GM12865 (cell line): ENCODE measurements around the gene CA7.

Experiments used
- DNase-seq: peaks from one replicate; pipeline ENCODE4 v3.0.0; 2010; ENCODE audit warnings: low read depth
- H3K4me3 ChIP-seq: 2 replicates; pipeline ENCODE4 v1.5.1; 2011; ENCODE audit warnings: mild to moderate bottlenecking, low read depth, low read length, control low read depth
- CTCF ChIP-seq: IDR thresholded peaks from 2 replicates; pipeline ENCODE4 v1.5.1; 2011; ENCODE audit warnings: low read length, control low read depth, low read depth, inconsistent platforms; ENCODE audit not compliant: insufficient read depth; ENCODE audit errors: missing control alignments

Gene CA7

DNA sequence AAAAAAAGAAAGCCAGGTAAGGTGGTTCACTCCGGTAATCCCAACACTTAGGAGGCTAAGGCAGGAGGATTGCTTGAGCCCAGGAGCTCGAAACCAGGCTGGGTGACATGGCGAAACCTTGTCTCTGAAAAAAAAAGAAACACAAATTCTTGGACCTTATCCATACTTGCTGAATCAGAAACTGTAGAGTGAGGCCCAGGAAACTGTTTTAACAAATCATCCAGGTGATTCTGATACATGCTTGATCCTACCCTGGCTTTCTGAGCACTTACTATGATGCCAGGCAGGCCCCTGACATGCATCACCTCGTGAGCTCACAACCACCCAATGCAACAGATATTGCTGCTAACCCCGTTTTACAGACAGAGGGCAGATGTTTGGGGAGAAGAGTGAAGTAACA lies 9.5 kb upstream of the CA7 start:
- H3K4me3 ChIP-seq = no peak overlapping the region
- no peak for TF ChIP-seq CTCF
- DNase-seq = no peak

DNA sequence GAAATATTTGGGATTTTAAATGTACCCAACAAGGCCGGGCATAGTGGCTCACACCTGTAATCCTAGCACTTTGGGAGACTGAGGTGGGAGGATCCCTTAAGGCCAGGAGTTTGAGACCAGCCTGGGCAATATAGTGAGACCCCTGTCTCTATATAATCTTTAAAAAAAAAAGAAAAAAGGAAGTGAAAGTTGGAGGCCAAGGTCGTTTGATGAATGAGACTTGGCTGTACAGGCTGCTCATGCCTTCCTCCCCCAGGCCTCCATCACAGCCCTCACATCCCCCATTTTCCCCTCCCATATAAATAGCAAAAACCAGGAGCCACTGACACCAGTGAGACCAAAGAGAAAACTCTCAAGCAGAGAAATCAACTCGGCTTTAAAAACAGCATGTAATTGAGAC lies 3.3 kb upstream of the CA7 start:
- no peak for TF ChIP-seq CTCF
- H3K4me3 ChIP-seq = no peak overlapping the region
- no peak for DNase-seq

- H3K4me3 ChIP-seq = no peak overlapping the region
- DNase-seq = no peak
- no peak for TF ChIP-seq CTCF
Observed at GRCh38 chr16:66841366-66841765, 2.8 kb upstream of the CA7 start.

DNA sequence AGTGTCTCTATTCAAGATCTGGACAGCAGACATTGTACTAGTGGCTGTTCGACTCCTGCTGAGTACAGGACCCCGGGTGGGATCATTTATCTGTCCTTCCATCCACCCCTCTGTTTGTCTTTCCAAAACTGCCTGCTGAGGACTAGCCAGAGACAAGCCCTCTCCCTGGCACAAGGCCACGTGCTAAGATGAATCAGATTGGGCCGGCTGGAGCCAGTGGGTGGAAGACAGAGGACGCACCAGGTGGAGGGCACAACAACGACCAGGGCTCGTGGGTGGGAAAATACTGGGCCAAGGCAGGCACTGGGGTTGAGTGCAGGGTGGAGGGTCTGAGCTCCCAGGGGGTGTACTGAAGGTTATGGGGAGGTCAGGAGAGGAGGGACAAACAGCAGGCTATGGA lies 1.4 kb upstream of the CA7 start:
- H3K4me3 ChIP-seq = no peak overlapping the region
- TF ChIP-seq CTCF = no peak
- no peak for DNase-seq

- H3K4me3 ChIP-seq = no peak overlapping the region
- TF ChIP-seq CTCF = no peak
- DNase-seq = no peak
Observed at GRCh38 chr16:66843191-66843590, 1.0 kb upstream of the CA7 start.

DNA sequence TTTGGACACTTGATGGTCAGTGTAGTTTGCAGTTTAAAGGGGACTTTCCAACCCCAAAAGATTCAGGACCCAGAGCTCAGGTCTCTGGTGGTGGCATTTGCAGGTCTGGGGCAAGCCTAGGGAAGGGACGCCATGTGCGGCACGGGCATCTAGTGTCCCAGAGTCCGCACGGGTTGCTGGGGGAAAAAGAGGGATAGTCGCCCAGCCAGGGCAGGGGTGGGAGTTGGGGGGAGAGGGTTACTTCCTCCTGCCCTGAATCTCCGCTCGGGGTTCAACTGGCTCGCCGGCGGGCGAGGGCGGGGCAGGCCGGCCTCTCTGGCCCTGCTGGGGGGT lies 239 bp upstream of the CA7 start:
- H3K4me3 ChIP-seq = no peak overlapping the region
- no peak for DNase-seq
- TF ChIP-seq CTCF = no peak

DNA sequence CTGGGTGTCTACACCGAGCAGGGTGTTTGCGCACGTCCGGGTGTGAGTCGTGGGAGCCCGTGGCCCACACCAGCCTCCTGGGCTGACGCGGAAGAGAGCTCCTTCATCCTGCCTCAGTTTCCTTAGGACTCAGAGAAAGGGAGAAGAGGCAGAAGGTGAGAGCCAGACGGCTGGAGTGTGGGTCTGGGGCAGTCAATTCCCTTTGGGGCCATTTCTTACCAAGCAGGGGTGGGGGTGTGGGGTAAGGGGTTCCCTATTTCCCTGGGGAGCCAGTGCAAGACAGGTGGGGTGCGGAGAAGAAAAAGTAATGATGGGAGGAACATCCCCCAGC lies 831 bp downstream of the CA7 start:
- H3K4me3 ChIP-seq = no peak overlapping the region
- TF ChIP-seq CTCF = no peak
- DNase-seq = no peak
